HEK293T (cell line): ENCODE data around the gene NDNF.

Experiments used
- CTCF ChIA-PET: fragments of 350-600 bp; formaldehyde crosslinking; extraction: SDS; loops from one replicate; lab custom pipeline; 2021; ENCODE audit warnings: antibody characterized with exemption, inconsistent platforms; lab: Yijun Ruan, JAX
- POLR2A ChIA-PET: fragments of 350-600 bp; formaldehyde crosslinking; extraction: SDS; loops from one replicate; lab custom pipeline; 2020; ENCODE audit warnings: antibody characterized with exemption, inconsistent platforms; lab: Yijun Ruan, JAX
- DNase-seq: peaks from one replicate; pipeline ENCODE4 v3.0.0; 2012; ENCODE audit warnings: mixed read lengths; ENCODE audit errors: extremely low spot score
- ARNT ChIP-seq: fragments of 450-650 bp; IDR thresholded peaks from 2 replicates; pipeline ENCODE4 v1.6.1; 2017; ENCODE audit warnings: mild to moderate bottlenecking
- BHLHE40 ChIP-seq: fragments of 450-650 bp; IDR thresholded peaks from 2 replicates; pipeline ENCODE4 v1.6.1; 2016; ENCODE audit warnings: mild to moderate bottlenecking, moderate library complexity, borderline replicate concordance
- CTBP1 ChIP-seq: fragments of 450-650 bp; IDR thresholded peaks from 2 replicates; pipeline ENCODE4 v1.6.1; 2016; ENCODE audit warnings: borderline replicate concordance
- ELF4 ChIP-seq: fragments of 450-650 bp; IDR thresholded peaks from 2 replicates; pipeline ENCODE4 v1.6.1; 2017; ENCODE audit warnings: antibody characterized with exemption
- FOXA1 ChIP-seq: fragments of 450-650 bp; IDR thresholded peaks from 2 replicates; pipeline ENCODE4 v1.6.1; 2016; ENCODE audit warnings: mild to moderate bottlenecking
- FOXK2 ChIP-seq: fragments of 450-650 bp; IDR thresholded peaks from 2 replicates; pipeline ENCODE4 v1.6.1; 2016; ENCODE audit warnings: mild to moderate bottlenecking
- FOXM1 ChIP-seq: fragments of 450-650 bp; IDR thresholded peaks from 2 replicates; pipeline ENCODE4 v1.6.1; 2017; ENCODE audit warnings: mild to moderate bottlenecking, borderline replicate concordance
- HDGF ChIP-seq: fragments of 450-650 bp; IDR thresholded peaks from 2 replicates; pipeline ENCODE4 v1.6.1; 2017; ENCODE audit warnings: antibody characterized with exemption, borderline replicate concordance
- L3MBTL2 ChIP-seq: fragments of 450-650 bp; conservative IDR thresholded peaks from 2 replicates; pipeline ENCODE4 v1.6.1; 2016; ENCODE audit warnings: mild to moderate bottlenecking
- LEF1 ChIP-seq: fragments of 450-650 bp; IDR thresholded peaks from 2 replicates; pipeline ENCODE4 v1.6.1; 2017; ENCODE audit warnings: mild to moderate bottlenecking, borderline replicate concordance
- NFRKB ChIP-seq: fragments of 450-650 bp; IDR thresholded peaks from 2 replicates; pipeline ENCODE4 v1.6.1; 2016; ENCODE audit warnings: mild to moderate bottlenecking, moderate library complexity
- SP1 ChIP-seq: fragments of 450-650 bp; IDR thresholded peaks from 2 replicates; pipeline ENCODE4 v1.6.1; 2017
- SUZ12 ChIP-seq: fragments of 450-650 bp; IDR thresholded peaks from 2 replicates; pipeline ENCODE4 v1.6.1; 2016; ENCODE audit warnings: mild to moderate bottlenecking
- TARDBP ChIP-seq: fragments of 450-650 bp; IDR thresholded peaks from 2 replicates; pipeline ENCODE4 v1.6.1; 2016
- ZNF384 ChIP-seq: fragments of 450-650 bp; IDR thresholded peaks from 2 replicates; pipeline ENCODE4 v1.6.1; 2016
- TF ChIP-seq, protein P1 (sequence below): fragments of 450-650 bp; IDR thresholded peaks from 2 replicates; pipeline ENCODE4 v1.6.1; 2016

Gene NDNF, protein sequence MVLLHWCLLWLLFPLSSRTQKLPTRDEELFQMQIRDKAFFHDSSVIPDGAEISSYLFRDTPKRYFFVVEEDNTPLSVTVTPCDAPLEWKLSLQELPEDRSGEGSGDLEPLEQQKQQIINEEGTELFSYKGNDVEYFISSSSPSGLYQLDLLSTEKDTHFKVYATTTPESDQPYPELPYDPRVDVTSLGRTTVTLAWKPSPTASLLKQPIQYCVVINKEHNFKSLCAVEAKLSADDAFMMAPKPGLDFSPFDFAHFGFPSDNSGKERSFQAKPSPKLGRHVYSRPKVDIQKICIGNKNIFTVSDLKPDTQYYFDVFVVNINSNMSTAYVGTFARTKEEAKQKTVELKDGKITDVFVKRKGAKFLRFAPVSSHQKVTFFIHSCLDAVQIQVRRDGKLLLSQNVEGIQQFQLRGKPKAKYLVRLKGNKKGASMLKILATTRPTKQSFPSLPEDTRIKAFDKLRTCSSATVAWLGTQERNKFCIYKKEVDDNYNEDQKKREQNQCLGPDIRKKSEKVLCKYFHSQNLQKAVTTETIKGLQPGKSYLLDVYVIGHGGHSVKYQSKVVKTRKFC

DNA sequence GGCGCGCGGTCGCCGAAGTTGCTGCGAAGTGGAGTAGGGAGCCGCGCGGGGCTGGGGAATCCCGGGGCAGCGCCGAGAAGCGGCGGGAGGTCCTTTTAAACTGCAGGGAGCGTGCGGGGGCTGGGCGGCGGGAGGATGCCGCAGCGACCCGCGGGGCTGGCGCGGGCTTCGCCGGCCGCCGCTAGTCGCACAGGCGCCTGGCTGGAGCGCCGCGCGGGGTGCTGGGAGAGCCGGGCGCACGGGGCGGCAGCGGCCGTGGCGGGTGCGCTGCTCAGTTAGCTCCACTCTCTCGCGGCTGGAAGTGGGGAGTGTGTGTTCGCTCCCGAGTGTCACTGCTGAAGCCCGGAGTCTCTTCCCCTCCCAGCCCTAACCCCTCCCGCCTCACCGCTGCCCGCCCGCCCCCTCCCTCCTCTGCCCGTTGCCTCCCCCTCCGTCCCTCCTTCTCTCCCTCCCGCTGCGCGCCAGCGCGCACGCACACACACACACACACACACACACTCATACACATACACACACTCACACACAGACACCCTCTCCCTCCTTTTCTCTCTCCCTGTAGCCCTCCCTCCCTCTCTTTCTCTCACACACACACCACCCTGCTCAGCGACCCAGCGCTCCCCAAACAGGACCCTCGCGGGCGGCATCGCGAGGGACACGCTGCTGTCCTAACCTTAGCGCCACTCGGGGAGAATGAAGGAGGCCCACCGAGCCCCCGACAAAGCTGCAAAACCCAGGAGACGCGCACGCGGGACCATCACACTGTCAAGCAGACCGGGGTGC lies at the start of gene NDNF:
TSS of gene NDNF (minus strand) at position 312 of the 780 bp plus-strand sequence. CDS start 26,698 bp downstream, outside the sequence.
- no peak for TF ChIP-seq BHLHE40
- TF ChIP-seq LEF1 = peak; percentile 87
- POLR2A ChIA-PET = no interaction called here
- CTCF ChIA-PET = no interaction called here
- DNase-seq = peak; percentile 67

DNA sequence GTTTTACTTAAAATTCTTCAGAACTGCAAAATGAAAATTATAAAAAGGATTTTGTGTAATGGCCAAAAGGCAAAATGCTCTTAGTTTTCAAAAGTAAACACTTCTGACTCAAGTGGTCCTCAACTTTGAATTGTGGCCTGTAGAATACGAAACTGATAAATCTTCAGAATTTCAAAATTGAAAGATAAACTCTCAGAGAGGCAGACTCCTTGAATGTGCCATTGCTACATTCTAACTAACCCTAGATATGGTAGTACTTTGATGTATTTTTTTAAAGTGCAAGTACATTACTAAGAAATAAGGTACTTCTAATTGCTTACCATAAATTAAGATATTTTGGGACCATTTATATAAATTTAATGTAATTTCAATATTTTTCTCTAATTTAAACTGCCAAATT lies 47.4 kb upstream of the NDNF start:
- ChIA-PET POLR2A (no interaction called here), CTCF (no interaction called here)
- no peak for TF ChIP-seq SP1
- no peak for TF ChIP-seq LEF1
- TF ChIP-seq FOXK2 = no peak
- TF ChIP-seq ARNT = no peak
- no peak for TF ChIP-seq HDGF
- TF ChIP-seq, protein P1, sequence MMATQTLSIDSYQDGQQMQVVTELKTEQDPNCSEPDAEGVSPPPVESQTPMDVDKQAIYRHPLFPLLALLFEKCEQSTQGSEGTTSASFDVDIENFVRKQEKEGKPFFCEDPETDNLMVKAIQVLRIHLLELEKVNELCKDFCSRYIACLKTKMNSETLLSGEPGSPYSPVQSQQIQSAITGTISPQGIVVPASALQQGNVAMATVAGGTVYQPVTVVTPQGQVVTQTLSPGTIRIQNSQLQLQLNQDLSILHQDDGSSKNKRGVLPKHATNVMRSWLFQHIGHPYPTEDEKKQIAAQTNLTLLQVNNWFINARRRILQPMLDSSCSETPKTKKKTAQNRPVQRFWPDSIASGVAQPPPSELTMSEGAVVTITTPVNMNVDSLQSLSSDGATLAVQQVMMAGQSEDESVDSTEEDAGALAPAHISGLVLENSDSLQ = no peak
- TF ChIP-seq ELF4 = no peak
- TF ChIP-seq ZNF384 = no peak
- TF ChIP-seq NFRKB = no peak
- no peak for TF ChIP-seq SUZ12
- no peak for TF ChIP-seq CTBP1
- TF ChIP-seq TARDBP = no peak
- no peak for TF ChIP-seq L3MBTL2
- no peak for DNase-seq

DNA sequence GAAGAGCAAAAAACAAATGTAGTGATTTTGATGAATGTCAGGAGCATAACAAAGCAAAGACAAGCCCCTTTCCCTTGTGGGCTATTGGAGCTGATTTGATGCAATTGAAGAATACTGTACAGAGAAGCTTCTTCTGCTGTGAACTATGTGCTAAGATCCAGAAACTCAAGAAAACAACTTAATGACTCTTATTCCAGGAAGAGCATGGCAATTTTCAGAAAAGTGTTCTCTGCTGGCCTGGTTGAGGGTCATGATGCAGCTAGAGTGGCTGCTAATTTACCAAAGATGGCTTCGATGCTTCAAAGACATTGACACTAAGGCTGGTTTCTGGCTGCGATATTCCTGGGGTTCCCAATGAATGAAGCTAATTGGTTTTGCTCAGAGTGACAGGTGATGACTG lies 46.0 kb upstream of the NDNF start:
- CTCF ChIA-PET = no interaction called here
- POLR2A ChIA-PET = no interaction called here
- no peak for DNase-seq
- TF ChIP-seq FOXM1 = no peak
- no peak for TF ChIP-seq FOXK2
- TF ChIP-seq CTBP1 = no peak
- no peak for TF ChIP-seq BHLHE40
- no peak for TF ChIP-seq HDGF
- TF ChIP-seq TARDBP = no peak

DNA sequence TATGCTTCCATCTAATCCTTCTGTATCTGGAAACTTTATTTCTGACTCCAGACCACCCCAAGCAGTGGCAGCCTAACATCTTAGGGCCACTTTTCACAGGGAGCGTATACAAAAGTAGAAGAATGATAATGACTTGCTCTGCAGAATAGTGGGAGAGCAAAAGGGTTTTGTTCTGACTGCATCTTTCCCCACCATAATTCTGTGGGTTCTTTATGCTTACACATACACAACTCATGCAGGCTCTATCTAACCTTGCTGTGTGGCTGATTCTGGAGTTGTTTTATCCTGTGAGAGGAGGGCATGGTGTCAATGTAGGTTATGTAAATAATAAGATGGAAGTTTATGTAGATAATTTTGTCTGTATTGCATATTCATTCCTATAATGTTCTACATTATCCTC lies 42.4 kb upstream of the NDNF start:
- POLR2A ChIA-PET = no interaction called here
- no peak for DNase-seq
- CTCF ChIA-PET = no interaction called here
- TF ChIP-seq BHLHE40 (no peak), LEF1 (no peak), HDGF (no peak), NFRKB (no peak), FOXM1 (no peak), CTBP1 (no peak), ELF4 (no peak), ZNF384 (no peak), SP1 (no peak), L3MBTL2 (no peak), SUZ12 (no peak), FOXK2 (no peak), FOXA1 (no peak)
- TF ChIP-seq, protein P1 = no peak

DNA sequence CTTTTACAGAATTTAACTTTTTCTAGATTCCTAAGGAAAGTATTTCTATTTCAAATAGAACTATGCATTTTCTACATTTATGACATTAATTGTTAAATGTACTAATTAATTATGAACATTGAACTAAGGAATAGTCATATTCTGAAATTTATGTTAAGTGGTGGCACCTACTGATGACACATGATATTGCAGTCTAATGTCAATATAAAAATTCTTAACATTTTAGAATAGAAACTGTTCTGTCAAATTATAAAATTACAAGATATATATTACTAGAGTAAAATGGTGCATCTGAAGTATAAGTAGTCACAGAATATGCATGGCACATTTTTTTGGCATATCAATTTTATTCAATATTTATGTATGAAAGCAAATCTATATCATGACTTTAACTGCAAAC lies 40.2 kb upstream of the NDNF start:
- TF ChIP-seq SP1 (no peak), TARDBP (no peak), ELF4 (no peak), BHLHE40 (no peak), HDGF (no peak), FOXK2 (no peak), ARNT (no peak), FOXM1 (no peak), NFRKB (no peak), ZNF384 (no peak), L3MBTL2 (no peak), FOXA1 (no peak), SUZ12 (no peak), CTBP1 (no peak), LEF1 (no peak)
- TF ChIP-seq, protein P1 = no peak
- CTCF ChIA-PET = no interaction called here
- no peak for DNase-seq
- POLR2A ChIA-PET = no interaction called here

DNA sequence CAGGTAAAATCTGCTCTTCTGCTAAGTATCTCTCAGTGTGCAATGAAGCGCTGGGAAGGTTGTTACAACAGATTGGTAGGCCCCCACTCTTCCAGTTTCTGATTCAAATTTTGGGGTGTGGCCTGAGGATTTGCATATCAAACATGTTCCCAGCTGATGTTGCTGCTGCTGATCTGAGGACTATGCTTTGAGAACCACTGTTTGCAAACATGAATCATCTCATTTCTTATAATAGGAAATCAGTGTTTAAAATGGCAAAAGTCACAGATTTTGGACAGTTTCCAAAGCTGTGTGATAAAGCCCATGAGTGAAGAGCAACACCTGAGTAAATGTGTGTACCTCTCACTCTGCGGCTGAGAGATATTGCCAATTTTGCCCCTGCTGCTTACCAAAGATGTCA lies 36.2 kb upstream of the NDNF start:
- POLR2A ChIA-PET = no interaction called here

More for the DNA sequence above, 36.2 kb upstream of the NDNF start:
- TF ChIP-seq BHLHE40 (no peak), SUZ12 (no peak), SP1 (no peak), FOXA1 (no peak), HDGF (no peak), ARNT (no peak), CTBP1 (no peak), ZNF384 (no peak), LEF1 (no peak), ELF4 (no peak)
- CTCF ChIA-PET = no interaction called here
- DNase-seq = no peak
